T-helper 1 cell treated with Interleukin-12 subunit alpha and Interleukin-12 subunit beta and Interleukin-4 antibody, amounts not matched to agents 30 μg/mL and 1 μg/mL, for 36 hours (primary cell): Measurements from ENCODE around the gene CHST8.

Source experiments
- H3K27ac Mint-ChIP-seq: one replicate; pipeline ENCODE4 v1.8.0; 2021; ENCODE audit warnings: mild to moderate bottlenecking, mixed read lengths
- H3K27me3 Mint-ChIP-seq: one replicate; pipeline ENCODE4 v1.8.0; 2021; ENCODE audit warnings: low read depth, mixed read lengths
- H3K36me3 Mint-ChIP-seq: one replicate; pipeline ENCODE4 v1.8.0; 2021; ENCODE audit warnings: low read depth, mixed read lengths
- H3K4me1 Mint-ChIP-seq: one replicate; pipeline ENCODE4 v1.8.0; 2021; ENCODE audit warnings: low read depth, mixed read lengths
- H3K4me3 Mint-ChIP-seq: one replicate; pipeline ENCODE4 v1.8.0; 2021; ENCODE audit warnings: mild to moderate bottlenecking, moderate library complexity, mixed read lengths
- H3K9me3 Mint-ChIP-seq: one replicate; pipeline ENCODE4 v1.8.0; 2021; ENCODE audit warnings: mixed read lengths

CHST8 gene

DNA sequence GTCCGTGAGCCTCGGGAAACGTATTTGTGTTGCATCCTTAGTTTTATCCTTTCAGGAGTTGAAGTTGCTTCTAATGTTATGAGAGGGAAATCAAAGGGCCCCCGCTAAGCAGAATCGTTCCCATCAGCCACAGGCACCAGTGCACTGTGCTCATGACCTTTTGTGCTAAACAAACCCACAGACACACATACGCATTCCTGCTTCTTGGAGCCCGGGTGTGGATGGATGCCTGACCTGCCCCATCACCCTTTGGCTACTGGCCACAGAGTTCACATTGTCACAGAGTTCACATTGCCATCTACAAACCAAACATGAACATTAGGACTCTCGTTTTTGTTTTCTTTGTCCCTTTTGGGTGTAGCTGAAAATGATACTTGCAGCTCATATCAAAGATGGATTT is 47.2 kb downstream of the CHST8 start:
- Mint-ChIP-seq H3K9me3 (no peaks in the 10 kb centered on the region), H3K27ac (no peak overlapping the region), H3K4me1 (no peaks in the 10 kb centered on the region), H3K27me3 (no peaks in the 10 kb centered on the region), H3K4me3 (no peak overlapping the region), H3K36me3 (no peaks in the 10 kb centered on the region)

GRCh38 chr19:33669376-33669775 is 47.6 kb downstream of the CHST8 start:
- Mint-ChIP-seq H3K9me3 (no peaks in the 10 kb centered on the region), H3K36me3 (no peaks in the 10 kb centered on the region), H3K4me1 (no peaks in the 10 kb centered on the region), H3K27me3 (no peaks in the 10 kb centered on the region), H3K27ac (no peak overlapping the region), H3K4me3 (no peak overlapping the region)

DNA sequence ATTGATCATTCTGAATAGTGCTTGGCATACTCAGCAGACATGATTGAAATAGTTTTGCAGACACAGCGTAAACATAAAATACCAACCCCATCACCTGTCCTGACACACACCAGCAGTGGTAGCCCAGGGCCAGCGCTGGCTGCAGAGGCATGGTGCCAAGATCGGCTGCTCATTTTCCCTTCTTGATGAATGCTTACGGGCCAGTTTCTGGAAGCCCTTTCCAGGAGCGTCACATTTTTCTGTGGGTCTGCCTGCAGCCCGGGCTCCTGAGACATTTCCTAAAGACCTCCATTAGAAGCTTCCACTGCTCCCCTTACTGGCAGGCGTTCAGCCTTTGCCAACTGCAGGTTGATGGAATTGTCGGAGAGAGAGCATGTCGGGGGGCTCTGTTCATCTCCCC is 48.6 kb downstream of the CHST8 start:
- no peak overlapping the region for H3K4me3 Mint-ChIP-seq
- no peaks in the 10 kb centered on the region for H3K9me3 Mint-ChIP-seq
- no peaks in the 10 kb centered on the region for H3K27me3 Mint-ChIP-seq
- no peaks in the 10 kb centered on the region for H3K36me3 Mint-ChIP-seq
- H3K4me1 Mint-ChIP-seq, result no peaks in the 10 kb centered on the region
- H3K27ac Mint-ChIP-seq, result no peak overlapping the region

DNA sequence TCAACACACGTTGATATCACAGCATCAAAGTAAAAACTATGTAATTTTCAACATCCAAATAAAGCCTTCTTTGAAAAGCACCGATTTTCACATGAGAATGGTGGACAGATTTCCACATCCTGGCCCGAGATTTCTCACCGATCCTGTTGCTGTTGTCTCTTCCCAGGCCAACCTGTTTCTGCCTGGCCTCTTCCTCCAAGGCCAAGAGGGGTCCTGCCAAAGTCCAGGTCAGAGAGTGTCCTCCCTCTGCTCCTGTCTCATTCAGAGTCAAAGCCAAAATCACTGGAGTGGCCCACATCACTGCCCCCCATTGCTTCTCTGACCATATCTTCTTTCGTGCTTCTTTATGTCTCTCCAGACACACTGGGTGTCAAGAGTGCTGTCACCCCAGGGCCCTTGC is 49.5 kb downstream of the CHST8 start:
- Mint-ChIP-seq H3K9me3 (no peaks in the 10 kb centered on the region), H3K36me3 (no peaks in the 10 kb centered on the region), H3K4me1 (no peaks in the 10 kb centered on the region), H3K27me3 (no peaks in the 10 kb centered on the region), H3K27ac (no peak overlapping the region), H3K4me3 (no peak overlapping the region)

DNA sequence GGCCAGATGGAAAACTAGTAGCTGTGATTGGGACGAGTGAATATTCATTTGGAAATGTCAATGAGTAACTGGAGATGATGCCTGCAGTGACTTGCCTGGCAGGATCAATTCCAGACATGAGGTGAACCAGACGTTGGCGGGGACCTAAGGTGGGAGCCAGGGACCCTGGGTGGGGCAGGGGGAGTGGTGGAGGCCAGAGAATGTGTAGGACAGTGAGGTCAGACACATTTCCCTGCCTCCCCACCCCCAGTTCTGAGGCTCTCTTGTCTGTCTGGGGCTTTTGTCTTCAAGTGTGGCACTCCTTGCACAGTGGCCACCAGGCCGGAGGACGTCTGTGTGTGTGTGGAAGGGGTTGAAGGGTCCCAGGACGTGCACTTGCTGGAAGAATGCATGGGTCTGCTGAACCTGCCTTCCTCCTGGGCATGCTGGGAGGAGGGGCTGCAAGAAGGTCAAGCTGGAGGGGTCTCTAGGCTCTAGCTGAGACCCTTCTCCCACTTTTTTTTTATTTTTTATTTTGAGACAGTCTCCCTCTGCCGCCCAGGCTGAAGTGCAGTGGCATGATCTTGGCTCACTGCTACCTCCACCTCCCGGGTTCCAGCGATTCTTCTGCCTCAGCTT is 51.6 kb downstream of the CHST8 start:
- no peaks in the 10 kb centered on the region for H3K9me3 Mint-ChIP-seq
- no peaks in the 10 kb centered on the region for H3K27me3 Mint-ChIP-seq
- no peaks in the 10 kb centered on the region for H3K36me3 Mint-ChIP-seq
- no peak overlapping the region for H3K27ac Mint-ChIP-seq
- H3K4me1 Mint-ChIP-seq, result no peaks in the 10 kb centered on the region
- H3K4me3 Mint-ChIP-seq, result no peak overlapping the region

DNA sequence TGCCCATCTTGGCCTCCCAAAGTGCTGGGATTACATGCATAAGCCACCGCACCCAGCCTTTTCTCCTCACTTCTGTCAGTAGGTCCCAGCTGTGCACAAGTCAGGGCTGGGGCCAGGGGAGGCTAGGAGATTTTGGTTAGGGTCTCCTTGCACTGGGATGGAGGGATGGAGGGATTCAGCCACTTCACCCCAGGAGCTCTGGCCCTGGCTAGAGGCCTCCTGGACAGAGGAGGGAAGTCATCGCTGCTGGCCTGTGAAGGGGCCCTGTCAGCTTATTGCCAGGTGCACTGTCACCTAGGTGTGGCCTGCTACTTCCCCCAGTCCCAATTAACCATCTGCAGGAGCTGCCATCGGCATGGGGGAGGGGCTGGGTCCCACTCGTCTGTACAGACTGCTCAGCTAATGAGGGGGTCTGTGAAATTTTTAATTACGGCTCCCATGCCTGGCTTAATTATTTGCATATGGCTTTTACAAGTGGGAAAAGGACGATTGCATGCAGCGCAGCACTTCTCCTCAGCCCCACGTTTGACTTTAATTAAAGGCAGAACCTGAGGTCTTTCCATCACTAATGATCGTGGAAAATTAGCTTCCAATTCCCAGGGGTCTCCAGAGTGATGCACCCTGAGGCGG is 52.4 kb downstream of the CHST8 start:
- Mint-ChIP-seq H3K4me3 (no peak overlapping the region), H3K27ac (no peak overlapping the region), H3K36me3 (no peaks in the 10 kb centered on the region), H3K27me3 (no peaks in the 10 kb centered on the region), H3K9me3 (no peaks in the 10 kb centered on the region), H3K4me1 (no peaks in the 10 kb centered on the region)

DNA sequence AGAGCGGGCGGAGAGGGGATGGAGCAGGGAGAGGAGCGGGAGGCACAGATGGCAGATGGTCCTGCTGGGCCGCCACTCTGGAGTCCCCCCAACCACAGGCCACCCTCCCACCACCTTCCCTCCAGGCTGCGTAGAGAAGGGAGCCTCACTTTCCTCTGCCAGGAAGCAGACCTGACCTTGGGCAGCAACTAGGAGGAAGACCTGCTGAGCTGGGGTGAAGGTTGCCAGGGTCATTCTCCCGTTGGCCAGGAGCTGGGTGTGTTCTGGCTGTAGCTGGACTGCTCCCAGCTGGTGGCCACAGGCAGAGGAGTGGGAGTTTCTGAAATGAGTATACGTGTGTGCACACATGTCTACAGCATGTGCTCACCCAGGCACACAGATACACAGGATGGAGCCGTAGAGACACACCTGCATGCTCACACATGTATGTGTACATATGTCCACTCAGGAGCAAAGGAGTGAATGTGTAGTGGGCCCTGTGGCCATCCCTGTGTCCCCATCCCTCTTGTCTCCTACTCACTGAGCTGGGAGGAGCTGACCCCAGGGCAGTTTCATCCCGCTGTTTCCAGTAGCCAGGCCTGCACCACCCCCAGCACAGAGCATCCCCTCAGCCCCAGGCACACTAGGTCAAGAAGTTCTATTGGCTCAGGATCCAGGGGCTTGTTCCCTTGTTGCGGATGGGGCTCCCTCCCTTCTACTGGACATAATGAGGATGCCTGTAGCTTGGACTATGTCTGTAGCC is 53.0 kb downstream of the CHST8 start:
- H3K27me3 Mint-ChIP-seq, result no peaks in the 10 kb centered on the region
- H3K9me3 Mint-ChIP-seq, result no peaks in the 10 kb centered on the region
- H3K36me3 Mint-ChIP-seq, result no peaks in the 10 kb centered on the region
- H3K4me1 Mint-ChIP-seq, result no peaks in the 10 kb centered on the region
- no peak overlapping the region for H3K27ac Mint-ChIP-seq
- H3K4me3 Mint-ChIP-seq, result no peak overlapping the region

- no peaks in the 10 kb centered on the region for H3K27me3 Mint-ChIP-seq
- H3K4me1 Mint-ChIP-seq, result no peaks in the 10 kb centered on the region
- H3K4me3 Mint-ChIP-seq, result no peak overlapping the region
Measured at GRCh38 chr19:33675501-33676124, 53.9 kb downstream of the CHST8 start.

GRCh38 chr19:33676999-33677665 is 55.4 kb downstream of the CHST8 start:
- no peaks in the 10 kb centered on the region for H3K36me3 Mint-ChIP-seq
- no peak overlapping the region for H3K27ac Mint-ChIP-seq
- no peaks in the 10 kb centered on the region for H3K4me1 Mint-ChIP-seq
- no peak overlapping the region for H3K4me3 Mint-ChIP-seq
- H3K27me3 Mint-ChIP-seq, result no peaks in the 10 kb centered on the region
- no peaks in the 10 kb centered on the region for H3K9me3 Mint-ChIP-seq

More at GRCh38 chr19:33675501-33676124, 53.9 kb downstream of the CHST8 start:
- Mint-ChIP-seq H3K36me3 (no peaks in the 10 kb centered on the region), H3K9me3 (no peaks in the 10 kb centered on the region), H3K27ac (no peak overlapping the region)

GRCh38 chr19:33677745-33678426 is 56.1 kb downstream of the CHST8 start:
- H3K4me3 Mint-ChIP-seq, result no peak overlapping the region
- H3K27me3 Mint-ChIP-seq, result peaks cover 5% of the 10 kb centered on the region
- H3K9me3 Mint-ChIP-seq, result no peaks in the 10 kb centered on the region
- no peaks in the 10 kb centered on the region for H3K36me3 Mint-ChIP-seq
- H3K27ac Mint-ChIP-seq, result no peak overlapping the region
- H3K4me1 Mint-ChIP-seq, result no peaks in the 10 kb centered on the region

- no peaks in the 10 kb centered on the region for H3K9me3 Mint-ChIP-seq
- peaks cover 7% of the 10 kb centered on the region for H3K27me3 Mint-ChIP-seq
- H3K36me3 Mint-ChIP-seq, result no peaks in the 10 kb centered on the region
- H3K4me1 Mint-ChIP-seq, result no peaks in the 10 kb centered on the region
- H3K4me3 Mint-ChIP-seq, result no peak overlapping the region
- no peak overlapping the region for H3K27ac Mint-ChIP-seq
Measured at GRCh38 chr19:33678796-33679585, 57.2 kb downstream of the CHST8 start.

DNA sequence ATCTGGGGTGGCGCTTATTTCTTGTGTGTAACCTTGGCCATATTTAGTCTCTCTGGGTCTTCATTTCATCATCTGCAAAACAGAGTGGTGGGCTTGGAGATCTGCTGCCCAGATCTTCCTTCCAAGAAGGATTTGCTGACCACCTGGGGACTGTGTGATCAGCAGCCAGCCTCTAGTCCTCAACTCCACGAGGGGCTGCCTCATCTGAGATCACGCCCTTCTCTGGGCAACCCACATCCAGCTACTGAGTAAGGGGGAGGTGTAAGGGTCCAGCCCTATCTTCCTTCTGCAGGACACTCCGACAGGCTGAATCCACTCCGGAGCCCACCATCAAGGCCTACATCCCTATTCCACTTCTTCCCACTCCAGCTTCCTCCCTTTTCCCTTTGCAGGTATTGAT is 57.9 kb downstream of the CHST8 start:
- Mint-ChIP-seq H3K4me1 (no peaks in the 10 kb centered on the region), H3K27me3 (peaks cover 7% of the 10 kb centered on the region), H3K36me3 (no peaks in the 10 kb centered on the region), H3K4me3 (no peak overlapping the region), H3K27ac (no peak overlapping the region), H3K9me3 (no peaks in the 10 kb centered on the region)

GRCh38 chr19:33681081-33681680 is 59.4 kb downstream of the CHST8 start:
- no peaks in the 10 kb centered on the region for H3K4me1 Mint-ChIP-seq
- H3K4me3 Mint-ChIP-seq, result no peak overlapping the region
- H3K27ac Mint-ChIP-seq, result no peak overlapping the region
- H3K9me3 Mint-ChIP-seq, result no peaks in the 10 kb centered on the region
- peaks cover 11% of the 10 kb centered on the region for H3K27me3 Mint-ChIP-seq
- no peaks in the 10 kb centered on the region for H3K36me3 Mint-ChIP-seq
